ENCODE results near the gene USP17L21. TPM values are rescaled to one million over a fixed set of nuclear protein-coding genes. Genes with fewer than 3 reads are reported as not detected.
"Not testable (repeated sequence)": the region's sequence is repeated elsewhere in the genome, so short reads cannot be mapped to it uniquely, and the experiment has no call there.

USP17L21 gene
- total and polyA plus RNA-seq, 2 experiments from 2014 or later, result not detected

- H2AFZ ChIP-seq; H3K27me3 ChIP-seq; H3K4me1 ChIP-seq (ENCODE audit: insufficient read depth); H3K9me3 ChIP-seq (ENCODE audit: low read depth); H3K4me2 ChIP-seq; H3K4me3 ChIP-seq; H3K36me3 ChIP-seq (replicated peaks; ENCODE audit: insufficient read depth, low read depth); H3K27ac ChIP-seq; H4K20me1 ChIP-seq (ENCODE audit: insufficient read depth, poor library complexity, severe bottlenecking); H3K9me2 ChIP-seq (replicated peaks; ENCODE audit: insufficient read depth); H3K79me2 ChIP-seq: not testable (repeated sequence)
- peak; percentile 1 for DNase-seq (ENCODE audit: low spot score)
- WGBS (ENCODE audit: low lambda C conversion rate, missing lambda C conversion rate), result 90% methylated on average over 15 of the region's 26 CpGs
Observed at GRCh38 chr4:9247953-9248680, 14.6 kb upstream of the USP17L21 start, which contains the start of gene USP17L18. USP17L18 (plus strand) TSS chr4:9248630; CDS start chr4:9248630, 0 bp downstream.

- not testable (repeated sequence) for DNase-seq (ENCODE audit: low spot score); H4K20me1 ChIP-seq (ENCODE audit: insufficient read depth, poor library complexity, severe bottlenecking); H3K4me3 ChIP-seq; H3K27me3 ChIP-seq; H3K4me1 ChIP-seq (ENCODE audit: insufficient read depth); H3K79me2 ChIP-seq; H3K27ac ChIP-seq; H3K9me2 ChIP-seq (replicated peaks; ENCODE audit: insufficient read depth); H3K4me2 ChIP-seq; H2AFZ ChIP-seq; H3K36me3 ChIP-seq (replicated peaks; ENCODE audit: insufficient read depth, low read depth); H3K9me3 ChIP-seq (ENCODE audit: low read depth)
- WGBS (ENCODE audit: low lambda C conversion rate, missing lambda C conversion rate), result no CpG with 5 or more reads among the region's 13 CpGs
Observed at GRCh38 chr4:9253078-9253477, 9.6 kb upstream of the USP17L21 start, which contains the start of gene USP17L19. USP17L19 (plus strand) TSS chr4:9253378; CDS start chr4:9253378, 0 bp downstream.

GRCh38 chr4:9257824-9258223 lies 4.8 kb upstream of the USP17L21 start, which contains the start of gene USP17L20:
USP17L20 (plus strand) TSS chr4:9258124; CDS start chr4:9258124, 0 bp downstream.
- not testable (repeated sequence) for H3K4me3 ChIP-seq; H2AFZ ChIP-seq; H3K9me2 ChIP-seq (replicated peaks; ENCODE audit: insufficient read depth); H3K27ac ChIP-seq; H3K27me3 ChIP-seq; H3K4me1 ChIP-seq (ENCODE audit: insufficient read depth); H3K4me2 ChIP-seq; H4K20me1 ChIP-seq (ENCODE audit: insufficient read depth, poor library complexity, severe bottlenecking); H3K9me3 ChIP-seq (ENCODE audit: low read depth); H3K36me3 ChIP-seq (replicated peaks; ENCODE audit: insufficient read depth, low read depth); DNase-seq (ENCODE audit: low spot score); H3K79me2 ChIP-seq
- WGBS (ENCODE audit: low lambda C conversion rate, missing lambda C conversion rate), result no CpG with 5 or more reads among the region's 15 CpGs

- not testable (repeated sequence) for H3K4me2 ChIP-seq; H4K20me1 ChIP-seq (ENCODE audit: insufficient read depth, poor library complexity, severe bottlenecking); H3K36me3 ChIP-seq (replicated peaks; ENCODE audit: insufficient read depth, low read depth); H3K79me2 ChIP-seq; H3K4me1 ChIP-seq (ENCODE audit: insufficient read depth); H2AFZ ChIP-seq; H3K4me3 ChIP-seq; H3K9me3 ChIP-seq (ENCODE audit: low read depth); DNase-seq (ENCODE audit: low spot score); H3K9me2 ChIP-seq (replicated peaks; ENCODE audit: insufficient read depth); H3K27ac ChIP-seq; H3K27me3 ChIP-seq
- WGBS (ENCODE audit: low lambda C conversion rate, missing lambda C conversion rate), result no CpG with 5 or more reads among the region's 15 CpGs
Observed at GRCh38 chr4:9267319-9267718, 4.6 kb downstream of the USP17L21 start, which contains the start of gene USP17L22. USP17L22 (plus strand) TSS chr4:9267619; CDS start chr4:9267619, 0 bp downstream.

- 82% methylated on average over 8 of the region's 10 CpGs for WGBS (ENCODE audit: low lambda C conversion rate, missing lambda C conversion rate)
- H3K36me3 ChIP-seq (replicated peaks; ENCODE audit: insufficient read depth, low read depth); H3K4me2 ChIP-seq; H3K27me3 ChIP-seq; H3K27ac ChIP-seq; H3K9me2 ChIP-seq (replicated peaks; ENCODE audit: insufficient read depth); H4K20me1 ChIP-seq (ENCODE audit: insufficient read depth, poor library complexity, severe bottlenecking); H3K9me3 ChIP-seq (ENCODE audit: low read depth); H3K79me2 ChIP-seq; H2AFZ ChIP-seq; H3K4me1 ChIP-seq (ENCODE audit: insufficient read depth); H3K4me3 ChIP-seq; DNase-seq (ENCODE audit: low spot score): not testable (repeated sequence)
Observed at GRCh38 chr4:9271719-9272118, 9.0 kb downstream of the USP17L21 start.

Other genes starting within 250 kb of the USP17L21 start
- not detected in 2 replicates for gene FAM90A26, start 92.5 kb upstream of the USP17L21 start, total RNA-seq
- gene FAM90A26, start 92.5 kb upstream of the USP17L21 start, polyA plus RNA-seq, result not detected in 2 replicates
- gene USP17L10, start 52.2 kb upstream of the USP17L21 start, total RNA-seq, result not detected in 2 replicates
- not detected in 2 replicates for gene USP17L10, start 52.2 kb upstream of the USP17L21 start, polyA plus RNA-seq
- not detected in 2 replicates for gene USP17L11, start 47.5 kb upstream of the USP17L21 start, total RNA-seq
- gene USP17L11, start 47.5 kb upstream of the USP17L21 start, polyA plus RNA-seq, result not detected in 2 replicates
- not detected in 2 replicates for gene USP17L12, start 42.7 kb upstream of the USP17L21 start, total RNA-seq
- not detected in 2 replicates for gene USP17L12, start 42.7 kb upstream of the USP17L21 start, polyA plus RNA-seq
- not detected in 2 replicates for gene USP17L13, start 38.0 kb upstream of the USP17L21 start, total RNA-seq
- gene USP17L13, start 38.0 kb upstream of the USP17L21 start, polyA plus RNA-seq, result not detected in 2 replicates
- 0.56 TPM in 1 of 2 replicates, not detected in the other for gene USP17L15, start 28.5 kb upstream of the USP17L21 start, total RNA-seq
- not detected in 2 replicates for gene USP17L15, start 28.5 kb upstream of the USP17L21 start, polyA plus RNA-seq
- not detected in 2 replicates for gene USP17L17, start 19.0 kb upstream of the USP17L21 start, total RNA-seq
- not detected in 2 replicates for gene USP17L17, start 19.0 kb upstream of the USP17L21 start, polyA plus RNA-seq
- not detected in 2 replicates for gene USP17L18, start 14.2 kb upstream of the USP17L21 start, total RNA-seq
- not detected in 2 replicates for gene USP17L18, start 14.2 kb upstream of the USP17L21 start, polyA plus RNA-seq
- not detected in 2 replicates for gene USP17L19, start 9.5 kb upstream of the USP17L21 start, total RNA-seq
- gene USP17L19, start 9.5 kb upstream of the USP17L21 start, polyA plus RNA-seq, result not detected in 2 replicates
- not detected in 2 replicates for gene USP17L20, start 4.7 kb upstream of the USP17L21 start, total RNA-seq
- gene USP17L20, start 4.7 kb upstream of the USP17L21 start, polyA plus RNA-seq, result not detected in 2 replicates
- not detected in 2 replicates for gene USP17L22, start 4.7 kb downstream of the USP17L21 start, total RNA-seq
- not detected in 2 replicates for gene USP17L22, start 4.7 kb downstream of the USP17L21 start, polyA plus RNA-seq
- not detected in 2 replicates for gene USP17L24, start 62.3 kb downstream of the USP17L21 start, total RNA-seq
- not detected in 2 replicates for gene USP17L24, start 62.3 kb downstream of the USP17L21 start, polyA plus RNA-seq
- gene USP17L25, start 67.0 kb downstream of the USP17L21 start, total RNA-seq, result not detected in 2 replicates
- not detected in 2 replicates for gene USP17L25, start 67.0 kb downstream of the USP17L21 start, polyA plus RNA-seq
- gene USP17L26, start 71.8 kb downstream of the USP17L21 start, total RNA-seq, result not detected in 2 replicates
- not detected in 2 replicates for gene USP17L26, start 71.8 kb downstream of the USP17L21 start, polyA plus RNA-seq
- not detected in 2 replicates for gene USP17L5, start 76.5 kb downstream of the USP17L21 start, total RNA-seq
- not detected in 2 replicates for gene USP17L5, start 76.5 kb downstream of the USP17L21 start, polyA plus RNA-seq
- gene USP17L27, start 81.3 kb downstream of the USP17L21 start, total RNA-seq, result not detected in 2 replicates
- gene USP17L27, start 81.3 kb downstream of the USP17L21 start, polyA plus RNA-seq, result not detected in 2 replicates
- gene USP17L28, start 86.0 kb downstream of the USP17L21 start, total RNA-seq, result not detected in 2 replicates
- gene USP17L28, start 86.0 kb downstream of the USP17L21 start, polyA plus RNA-seq, result not detected in 2 replicates
- not detected in 2 replicates for gene USP17L29, start 90.8 kb downstream of the USP17L21 start, total RNA-seq
- not detected in 2 replicates for gene USP17L29, start 90.8 kb downstream of the USP17L21 start, polyA plus RNA-seq
- gene USP17L30, start 100.3 kb downstream of the USP17L21 start, total RNA-seq, result not detected in 2 replicates
- gene USP17L30, start 100.3 kb downstream of the USP17L21 start, polyA plus RNA-seq, result not detected in 2 replicates
- gene DEFB131A, start 181.5 kb downstream of the USP17L21 start, total RNA-seq, result not detected in 2 replicates
- not detected in 2 replicates for gene DEFB131A, start 181.5 kb downstream of the USP17L21 start, polyA plus RNA-seq

All from hepatocyte (in vitro differentiated cells).